SU-DHL-6 (cell line): ENCODE results near the gene THOC6.

Experiments used
- H2AFZ ChIP-seq: fragments of 200-600 bp; sonication (generic); 2 replicates; pipeline ENCODE4 v1.6.1; 2014; ENCODE audit warnings: low read depth, mild to moderate bottlenecking, moderate library complexity, mixed read lengths, antibody characterized with exemption, low read length; ENCODE audit not compliant: severe bottlenecking
- H3F3A ChIP-seq: fragments of 200-600 bp; shearing (Covaris generic); 2 replicates; pipeline ENCODE4 v1.6.0; 2016; ENCODE audit warnings: antibody characterized with exemption, mild to moderate bottlenecking; ENCODE audit not compliant: insufficient read depth
- H3K27ac ChIP-seq: fragments of 200-600 bp; sonication (generic); 2 replicates; pipeline ENCODE4 v1.5.1; 2016; ENCODE audit warnings: low read depth, mild to moderate bottlenecking, low read length, moderate library complexity, mixed read lengths
- H3K27me3 ChIP-seq: fragments of 200-600 bp; sonication (generic), shearing (Covaris generic); 2 replicates; pipeline ENCODE4 v1.6.0; 2014; ENCODE audit warnings: mild to moderate bottlenecking, low read length
- H3K36me3 ChIP-seq: fragments of 200-600 bp; sonication (generic); 2 replicates; pipeline ENCODE4 v1.6.1; 2014; ENCODE audit warnings: mild to moderate bottlenecking, low read length, mixed read lengths
- H3K4me2 ChIP-seq: fragments of 300-600, 200-600 bp; shearing (Covaris generic), sonication (generic); 2 replicates; pipeline ENCODE4 v1.6.0; 2014; ENCODE audit warnings: low read length, low read depth, mild to moderate bottlenecking; ENCODE audit not compliant: poor library complexity, severe bottlenecking
- H3K4me3 ChIP-seq: fragments of 200-600 bp; sonication (generic); 2 replicates; pipeline ENCODE4 v1.5.1; 2014; ENCODE audit warnings: antibody characterized with exemption, low read length, mild to moderate bottlenecking, mixed read lengths; ENCODE audit not compliant: insufficient read depth, poor library complexity, severe bottlenecking
- H3K79me2 ChIP-seq: fragments of 200-600 bp; sonication (generic); 2 replicates; pipeline ENCODE4 v1.6.1; 2014; ENCODE audit warnings: mild to moderate bottlenecking, low read length, moderate library complexity; ENCODE audit not compliant: insufficient read depth
- H3K9ac ChIP-seq: fragments of 200-600 bp; sonication (generic); 2 replicates; pipeline ENCODE4 v1.7.0; 2014; ENCODE audit warnings: mild to moderate bottlenecking, low read length
- H3K9me2 ChIP-seq: fragments of 200-600 bp; sonication (generic); replicated peaks from 2 replicates; pipeline ENCODE4 v1.6.1; 2014; ENCODE audit warnings: low read length; ENCODE audit not compliant: insufficient read depth
- H3K9me3 ChIP-seq: fragments of 200-600 bp; sonication (generic); 2 replicates; pipeline ENCODE4 v1.6.1; 2014; ENCODE audit warnings: low read length, mixed read lengths; ENCODE audit not compliant: insufficient read depth
- H4K20me1 ChIP-seq: fragments of 200-600 bp; sonication (generic); 2 replicates; pipeline ENCODE4 v1.6.1; 2014; ENCODE audit warnings: low read depth, mild to moderate bottlenecking, antibody characterized with exemption, low read length, moderate library complexity, mixed read lengths
- EZH2phosphoT487 ChIP-seq: fragments of 200-600 bp; sonication (generic), shearing (Covaris generic); conservative IDR thresholded peaks from 2 replicates; pipeline ENCODE4 v1.6.1; 2018; ENCODE audit warnings: mild to moderate bottlenecking, antibody characterized with exemption, low read length, moderate library complexity, mixed read lengths
- TF ChIP-seq, protein P1 (sequence below): fragments of 200-600 bp; sonication (generic); IDR thresholded peaks from one replicate; pipeline ENCODE4 v1.5.1; 2017; ENCODE audit warnings: antibody characterized with exemption, mild to moderate bottlenecking, low read length, moderate library complexity; ENCODE audit not compliant: insufficient read depth, poor library complexity, severe bottlenecking

The THOC6 gene

DNA sequence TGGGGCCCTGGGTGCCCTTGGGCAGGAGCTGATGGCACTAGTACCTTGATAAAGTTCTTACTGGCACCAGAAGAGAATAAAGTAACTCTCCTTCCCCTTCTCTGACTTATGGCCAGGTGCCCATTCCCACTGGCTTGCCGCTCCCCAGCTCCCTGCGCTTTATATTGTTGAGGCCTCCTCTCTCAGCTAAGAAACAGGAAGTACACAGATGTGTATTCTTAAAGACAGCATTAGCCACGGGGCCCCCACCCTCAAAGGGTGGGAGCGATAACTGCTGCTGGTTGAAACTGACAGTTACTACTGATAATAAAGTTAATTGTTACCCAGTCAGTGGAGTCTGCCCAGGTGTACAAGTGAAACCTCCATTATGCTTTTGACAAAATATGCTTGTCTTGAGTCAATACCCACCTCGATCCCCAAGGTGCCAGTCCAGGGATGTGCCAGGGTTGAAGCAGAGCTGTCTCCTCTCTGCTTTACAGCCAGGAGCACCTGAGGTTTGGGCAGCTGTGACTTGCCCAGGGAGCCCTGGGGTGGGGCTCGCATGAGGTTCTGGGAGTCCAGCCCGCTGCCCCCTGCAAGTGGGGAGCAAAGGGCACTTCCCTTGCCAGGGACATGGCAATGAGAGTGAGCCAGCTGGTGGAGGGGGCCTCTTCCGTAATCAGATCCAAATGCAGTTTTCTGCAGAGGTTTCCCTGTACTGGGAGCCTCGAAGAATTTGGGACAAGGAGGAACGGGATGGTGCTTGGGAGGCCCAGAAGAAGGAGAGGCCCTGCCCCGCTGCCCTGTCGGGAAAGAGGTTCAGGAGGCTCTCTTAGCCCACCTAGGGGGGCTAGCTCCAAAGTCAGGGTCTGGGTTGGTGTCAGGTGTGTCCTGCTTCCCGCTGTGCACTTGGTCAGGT lies 16.5 kb upstream of the THOC6 start:
- Histone ChIP-seq H3K9me3 (no peaks in the 10 kb centered on the region), H3K9me2 (no peaks in the 10 kb centered on the region), H3K27ac (no peak overlapping the region), H2AFZ (no peak overlapping the region), H3K9ac (no peak overlapping the region), H3F3A (no peaks in the 10 kb centered on the region), H3K4me2 (no peak overlapping the region), H3K27me3 (no peaks in the 10 kb centered on the region), H3K4me3 (no peak overlapping the region), H3K79me2 (no peaks in the 10 kb centered on the region), H4K20me1 (no peaks in the 10 kb centered on the region), H3K36me3 (no peaks in the 10 kb centered on the region)
- no peak for TF ChIP-seq EZH2phosphoT487
- TF ChIP-seq, protein P1, sequence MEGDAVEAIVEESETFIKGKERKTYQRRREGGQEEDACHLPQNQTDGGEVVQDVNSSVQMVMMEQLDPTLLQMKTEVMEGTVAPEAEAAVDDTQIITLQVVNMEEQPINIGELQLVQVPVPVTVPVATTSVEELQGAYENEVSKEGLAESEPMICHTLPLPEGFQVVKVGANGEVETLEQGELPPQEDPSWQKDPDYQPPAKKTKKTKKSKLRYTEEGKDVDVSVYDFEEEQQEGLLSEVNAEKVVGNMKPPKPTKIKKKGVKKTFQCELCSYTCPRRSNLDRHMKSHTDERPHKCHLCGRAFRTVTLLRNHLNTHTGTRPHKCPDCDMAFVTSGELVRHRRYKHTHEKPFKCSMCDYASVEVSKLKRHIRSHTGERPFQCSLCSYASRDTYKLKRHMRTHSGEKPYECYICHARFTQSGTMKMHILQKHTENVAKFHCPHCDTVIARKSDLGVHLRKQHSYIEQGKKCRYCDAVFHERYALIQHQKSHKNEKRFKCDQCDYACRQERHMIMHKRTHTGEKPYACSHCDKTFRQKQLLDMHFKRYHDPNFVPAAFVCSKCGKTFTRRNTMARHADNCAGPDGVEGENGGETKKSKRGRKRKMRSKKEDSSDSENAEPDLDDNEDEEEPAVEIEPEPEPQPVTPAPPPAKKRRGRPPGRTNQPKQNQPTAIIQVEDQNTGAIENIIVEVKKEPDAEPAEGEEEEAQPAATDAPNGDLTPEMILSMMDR: no peak

DNA sequence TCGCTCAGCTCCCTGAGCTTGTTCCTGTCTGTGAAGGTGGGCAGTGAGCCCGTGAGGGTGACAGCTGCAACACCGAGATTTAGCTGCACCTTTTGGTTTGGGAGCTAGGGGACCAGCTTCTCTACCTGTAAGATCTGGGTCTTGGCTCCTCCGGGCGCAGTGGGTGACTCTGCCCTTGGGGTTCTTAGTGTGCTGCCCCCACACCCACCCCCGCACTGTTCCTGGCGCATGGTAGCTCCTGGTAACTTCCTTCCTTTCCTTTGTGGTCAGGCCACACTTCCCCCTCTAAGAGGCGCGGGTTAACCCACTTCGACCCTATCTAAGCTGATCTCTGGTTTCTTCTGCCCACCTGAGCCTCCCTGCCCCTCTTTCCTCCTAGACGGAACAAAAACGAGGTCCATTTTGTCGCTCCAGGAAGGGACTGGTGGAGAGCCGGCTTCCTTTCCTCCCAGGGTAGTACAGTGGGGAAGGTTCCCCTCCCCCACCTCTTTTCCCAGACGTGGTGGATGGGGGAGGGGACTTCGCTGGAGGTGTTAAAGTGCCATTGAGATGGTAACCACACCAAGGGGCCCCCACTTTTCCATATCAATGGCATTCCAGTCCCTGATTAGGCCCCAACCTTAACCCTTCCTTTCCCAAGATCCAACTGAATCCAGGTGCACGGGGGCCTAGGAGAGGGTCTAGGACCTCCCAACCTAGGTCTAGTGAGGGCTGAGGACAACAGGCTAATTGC lies 15.7 kb upstream of the THOC6 start:
- Histone ChIP-seq H3F3A (no peaks in the 10 kb centered on the region), H3K4me2 (no peak overlapping the region), H2AFZ (no peak overlapping the region)

DNA sequence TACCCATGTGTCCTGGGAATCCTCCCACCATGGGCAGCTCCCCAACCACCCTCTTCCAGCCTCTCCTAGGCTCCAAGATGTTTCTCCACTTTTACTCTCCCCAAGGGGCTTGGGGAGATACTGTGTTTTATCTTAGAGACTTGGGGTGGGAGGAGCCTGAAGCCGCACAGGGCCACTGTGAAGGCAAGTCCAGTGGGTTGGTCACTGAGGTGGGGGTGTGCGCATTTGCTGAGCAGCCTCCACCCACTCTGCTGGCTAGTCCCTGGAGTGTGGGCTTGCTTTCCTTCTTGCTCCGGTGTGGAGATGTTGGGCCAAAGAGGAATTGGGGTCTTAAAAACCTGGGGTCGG lies 15.2 kb upstream of the THOC6 start:
- TF ChIP-seq EZH2phosphoT487: no peak
- TF ChIP-seq, protein P1: no peak
- no peak overlapping the region for H2AFZ ChIP-seq
- H3K9ac ChIP-seq: no peak overlapping the region
- no peak overlapping the region for H3K4me3 ChIP-seq
- no peaks in the 10 kb centered on the region for H3K9me2 ChIP-seq
- H3K36me3 ChIP-seq: no peaks in the 10 kb centered on the region
- no peaks in the 10 kb centered on the region for H4K20me1 ChIP-seq
- H3K27me3 ChIP-seq: no peaks in the 10 kb centered on the region
- H3K4me2 ChIP-seq: no peak overlapping the region
- no peak overlapping the region for H3K27ac ChIP-seq
- no peaks in the 10 kb centered on the region for H3K79me2 ChIP-seq
- no peaks in the 10 kb centered on the region for H3F3A ChIP-seq
- H3K9me3 ChIP-seq: no peaks in the 10 kb centered on the region

More for the DNA sequence above, 15.7 kb upstream of the THOC6 start:
- Histone ChIP-seq H3K36me3 (no peaks in the 10 kb centered on the region), H4K20me1 (no peaks in the 10 kb centered on the region), H3K27me3 (no peaks in the 10 kb centered on the region), H3K27ac (no peak overlapping the region), H3K79me2 (no peaks in the 10 kb centered on the region), H3K9ac (no peak overlapping the region), H3K4me3 (no peak overlapping the region), H3K9me2 (no peaks in the 10 kb centered on the region), H3K9me3 (no peaks in the 10 kb centered on the region)
- TF ChIP-seq EZH2phosphoT487: no peak
- TF ChIP-seq, protein P1: no peak
